Subcutaneous adipose tissue (tissue), 4 donors: ENCODE measurements around the gene CD19. TPM values are rescaled to one million over a fixed set of nuclear protein-coding genes. Genes with fewer than 3 reads are reported as not detected.

ENCODE experiments used
- total RNA-seq, 4 donors: library from RNA; depleted of rRNA; stranded (reverse); fragments of >200 nt; gene quantifications; one replicate each; pipeline ENCODE4 v1.1.0, GENCODE V29; 2016
- TF ChIP-seq, protein P1 (sequence below): fragments of 450-650 bp; IDR thresholded peaks from one replicate; pipeline ENCODE4 v1.5.1; 2016; ENCODE audit warnings: low read depth, mild to moderate bottlenecking, control low read depth, antibody characterized with exemption, moderate library complexity

The CD19 gene
- total RNA-seq, 4 donors from 2014 or later: 0.68 TPM; not detected in 3

DNA sequence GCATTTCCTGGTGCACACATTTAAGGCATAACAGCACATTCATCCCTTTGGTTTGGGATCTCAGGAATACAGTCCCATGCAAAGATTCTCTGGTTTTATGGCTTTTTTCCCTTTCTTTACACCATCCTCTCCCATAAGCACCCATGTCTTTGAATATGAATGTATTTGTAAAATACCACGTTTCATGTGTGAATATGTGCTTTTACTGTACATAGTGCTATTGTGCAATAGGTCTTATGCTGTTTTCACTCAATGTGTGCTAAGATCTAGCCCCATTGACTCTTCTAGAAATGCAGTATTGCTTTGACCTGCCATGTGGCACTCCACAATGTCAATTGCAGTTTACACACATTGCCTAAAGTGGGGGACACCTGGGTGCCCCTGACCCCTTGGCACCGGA lies 32.7 kb downstream of the CD19 start:
- TF ChIP-seq, protein P1, sequence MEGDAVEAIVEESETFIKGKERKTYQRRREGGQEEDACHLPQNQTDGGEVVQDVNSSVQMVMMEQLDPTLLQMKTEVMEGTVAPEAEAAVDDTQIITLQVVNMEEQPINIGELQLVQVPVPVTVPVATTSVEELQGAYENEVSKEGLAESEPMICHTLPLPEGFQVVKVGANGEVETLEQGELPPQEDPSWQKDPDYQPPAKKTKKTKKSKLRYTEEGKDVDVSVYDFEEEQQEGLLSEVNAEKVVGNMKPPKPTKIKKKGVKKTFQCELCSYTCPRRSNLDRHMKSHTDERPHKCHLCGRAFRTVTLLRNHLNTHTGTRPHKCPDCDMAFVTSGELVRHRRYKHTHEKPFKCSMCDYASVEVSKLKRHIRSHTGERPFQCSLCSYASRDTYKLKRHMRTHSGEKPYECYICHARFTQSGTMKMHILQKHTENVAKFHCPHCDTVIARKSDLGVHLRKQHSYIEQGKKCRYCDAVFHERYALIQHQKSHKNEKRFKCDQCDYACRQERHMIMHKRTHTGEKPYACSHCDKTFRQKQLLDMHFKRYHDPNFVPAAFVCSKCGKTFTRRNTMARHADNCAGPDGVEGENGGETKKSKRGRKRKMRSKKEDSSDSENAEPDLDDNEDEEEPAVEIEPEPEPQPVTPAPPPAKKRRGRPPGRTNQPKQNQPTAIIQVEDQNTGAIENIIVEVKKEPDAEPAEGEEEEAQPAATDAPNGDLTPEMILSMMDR: no peak

DNA sequence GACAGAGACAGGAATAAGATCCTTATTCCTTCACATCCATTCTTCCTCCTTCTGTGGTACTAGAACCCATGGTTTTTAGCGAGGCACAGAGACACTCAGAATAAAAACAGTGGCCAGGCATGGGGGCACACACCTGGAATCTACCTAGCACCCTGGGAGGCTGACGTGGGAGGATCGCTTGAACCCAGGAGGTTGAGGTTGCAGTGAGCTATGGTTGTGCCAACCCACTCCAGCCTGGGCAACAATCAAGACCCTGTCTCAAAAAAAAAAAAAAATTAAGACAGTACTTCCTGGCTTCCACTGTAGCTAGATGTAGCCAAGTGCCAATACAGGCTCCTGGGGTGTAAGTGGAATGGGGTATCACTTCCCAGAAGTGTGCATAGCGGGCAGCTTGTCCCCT lies 35.4 kb downstream of the CD19 start:
- TF ChIP-seq, protein P1: no peak

DNA sequence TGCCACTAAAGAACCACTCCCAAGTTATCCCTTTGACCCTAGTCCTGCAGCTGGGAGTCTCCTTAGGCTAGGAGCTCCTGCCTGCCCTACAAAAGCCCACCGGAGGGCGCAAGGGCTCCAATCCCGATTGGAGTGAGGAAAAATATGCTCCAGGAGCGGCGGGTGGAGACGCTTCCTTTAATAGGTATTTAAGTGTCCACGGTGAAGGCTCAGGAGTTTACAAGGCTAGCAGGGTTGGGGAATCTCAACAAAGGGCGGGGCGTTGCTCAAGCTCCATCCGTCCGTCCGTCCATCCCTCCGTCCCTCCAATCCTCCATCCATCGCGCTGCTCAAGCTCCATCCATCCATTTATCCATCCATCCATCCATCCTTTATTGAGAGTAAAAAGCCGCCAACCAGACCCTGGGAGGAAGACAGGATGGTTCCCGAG lies 42.3 kb downstream of the CD19 start:
- TF ChIP-seq, protein P1: no peak

DNA sequence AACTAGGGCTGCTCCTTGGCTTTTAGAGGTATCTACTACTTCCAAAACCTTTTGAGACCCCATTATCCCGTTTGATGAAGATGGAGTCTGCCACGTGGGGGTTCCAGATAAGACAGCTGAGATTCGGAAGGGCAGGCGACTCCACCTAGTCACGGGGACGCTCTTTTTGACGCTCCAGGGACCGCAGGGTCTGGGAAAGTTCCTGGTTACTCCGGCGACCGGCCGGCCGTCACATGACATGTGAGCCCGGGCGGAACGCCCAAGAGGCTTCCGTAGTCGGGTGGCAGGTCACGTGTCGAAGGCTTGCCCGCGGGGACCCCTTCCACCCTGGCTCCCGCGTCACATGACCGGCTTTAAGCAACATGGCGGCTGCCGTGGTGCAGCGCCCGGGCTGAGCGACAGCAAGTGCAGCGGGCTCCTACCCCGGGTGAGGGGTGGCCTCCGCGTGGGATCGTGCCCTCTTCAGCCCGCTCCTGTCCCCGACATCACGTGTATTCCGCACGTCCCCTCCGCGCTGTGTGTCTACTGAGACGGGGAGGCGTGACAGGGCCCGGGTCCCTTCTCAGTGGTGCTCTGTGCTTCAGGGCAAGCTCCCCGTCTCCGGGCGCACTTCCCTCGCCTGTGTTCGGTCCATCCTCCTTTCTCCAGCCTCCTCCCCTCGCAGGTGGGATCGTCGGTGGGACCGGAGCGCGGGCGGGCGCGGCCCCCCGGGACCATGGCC lies 42.8 kb downstream of the CD19 start, which contains the start of gene SPNS1:
Gene SPNS1, plus strand, starts transcription at position 342 of the 721 bp plus-strand sequence. Its CDS starts 374 bp downstream, at position 716.
- TF ChIP-seq, protein P1: no peak

DNA sequence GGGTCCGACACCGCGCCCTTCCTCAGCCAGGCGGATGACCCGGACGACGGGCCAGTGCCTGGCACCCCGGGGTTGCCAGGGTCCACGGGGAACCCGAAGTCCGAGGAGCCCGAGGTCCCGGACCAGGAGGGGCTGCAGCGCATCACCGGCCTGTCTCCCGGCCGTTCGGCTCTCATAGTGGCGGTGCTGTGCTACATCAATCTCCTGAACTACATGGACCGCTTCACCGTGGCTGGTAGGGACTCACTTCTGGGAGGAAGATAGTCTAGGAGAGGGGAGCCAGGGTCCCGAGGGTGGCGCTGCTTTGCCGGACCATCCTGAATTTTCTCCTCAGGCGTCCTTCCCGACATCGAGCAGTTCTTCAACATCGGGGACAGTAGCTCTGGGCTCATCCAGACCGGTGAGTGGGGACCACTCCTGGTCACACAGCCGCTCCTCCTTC lies 43.4 kb downstream of the CD19 start:
- TF ChIP-seq, protein P1: no peak

DNA sequence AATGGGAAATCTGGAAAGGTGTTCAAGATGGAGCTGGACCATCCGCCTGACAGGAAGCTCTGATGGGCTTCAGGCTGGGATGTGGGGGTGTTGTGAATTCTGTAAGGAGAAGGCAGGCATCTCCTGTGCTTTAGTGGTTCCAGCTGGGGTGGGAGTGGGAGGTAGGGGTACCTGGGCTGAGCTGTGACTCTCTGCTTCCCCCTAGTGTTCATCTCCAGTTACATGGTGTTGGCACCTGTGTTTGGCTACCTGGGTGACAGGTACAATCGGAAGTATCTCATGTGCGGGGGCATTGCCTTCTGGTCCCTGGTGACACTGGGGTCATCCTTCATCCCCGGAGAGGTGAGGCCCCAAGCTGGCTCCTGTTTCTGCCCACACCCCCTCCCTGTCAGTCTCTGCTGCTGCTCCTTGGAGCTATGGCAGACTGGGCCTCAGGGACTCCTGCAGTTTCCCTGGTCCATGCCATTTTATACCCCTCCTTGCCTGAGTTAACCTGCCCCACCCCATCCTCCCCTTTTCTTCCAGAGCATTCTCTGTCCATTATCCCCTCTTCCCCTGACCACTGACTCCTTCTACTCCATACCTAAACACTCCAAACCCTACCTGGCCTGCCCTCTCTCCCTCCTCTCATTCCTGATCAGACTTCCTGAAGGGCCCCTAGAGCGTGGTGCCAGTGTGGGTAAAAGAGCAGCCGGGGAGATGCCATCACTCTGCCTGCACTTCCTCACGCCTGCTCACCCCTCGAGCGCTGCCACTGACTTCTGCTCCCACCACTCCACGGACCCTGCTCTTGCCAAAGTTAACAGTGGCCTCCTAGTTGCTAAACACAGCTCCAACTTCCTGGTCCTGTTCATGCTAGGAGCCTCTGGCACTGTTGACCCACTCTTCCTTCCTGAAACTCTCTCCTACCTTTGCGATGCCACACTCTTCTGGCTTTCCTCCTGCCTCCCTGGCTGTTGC lies 46.2 kb downstream of the CD19 start:
- TF ChIP-seq, protein P1: no peak

DNA sequence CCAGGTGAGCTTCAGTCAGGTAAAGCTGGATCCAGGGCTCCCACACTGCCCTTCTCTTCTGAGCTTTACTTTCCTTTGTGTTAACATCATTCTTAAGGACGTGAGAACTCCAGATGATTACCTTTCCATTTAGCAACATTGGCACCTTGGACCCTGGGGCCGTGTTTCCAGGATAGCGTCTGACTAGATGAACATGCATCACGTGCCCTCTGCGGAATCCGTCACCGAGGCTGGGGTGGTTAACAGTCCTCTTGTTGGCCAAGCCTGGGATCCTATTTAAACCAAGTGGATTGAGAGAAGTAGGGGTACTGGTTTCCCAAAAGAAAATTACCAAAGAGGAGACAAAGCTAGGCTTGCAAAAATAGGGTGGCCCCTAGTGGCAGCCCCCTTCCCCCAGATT lies 49.2 kb downstream of the CD19 start:
- TF ChIP-seq, protein P1: no peak
